K562 (cell line): ENCODE results near the gene ADAM15. TPM values are rescaled to one million over a fixed set of nuclear protein-coding genes. Genes with fewer than 3 reads are reported as not detected.

Experiments used
- CREBBP ChIP-seq: IDR thresholded peaks from one replicate; pipeline ENCODE4 v1.6.1; 2012; ENCODE audit warnings: low read depth, mild to moderate bottlenecking, control low read depth, inconsistent platforms, low read length
- HMGN3 ChIP-seq: IDR thresholded peaks from 2 replicates; pipeline ENCODE4 v1.6.1; 2011; ENCODE audit warnings: borderline replicate concordance, low read depth, mild to moderate bottlenecking, mixed read lengths, low read length; ENCODE audit not compliant: insufficient read length; ENCODE audit errors: extremely low read depth
- MBD2 ChIP-seq: sonication (generic); IDR thresholded peaks from 2 replicates; pipeline ENCODE4 v1.6.1; 2016; ENCODE audit warnings: low read depth, borderline replicate concordance
- MYNN ChIP-seq, 2 experiments: sonication (generic); formaldehyde crosslinking in 1 of 2; IDR thresholded peaks; 2 replicates each; pipeline versions ENCODE4 v1.5.0 to v1.6.1; 2016 to 2020; ENCODE audit warnings: antibody characterized with exemption in 1 of 2, missing genetic modification reagents in 1 of 2
- TRIM28 ChIP-seq: fragments of 450-650 bp; IDR thresholded peaks from 2 replicates; pipeline ENCODE4 v1.6.1; 2017
- ZNF217 ChIP-seq: sonication (generic); formaldehyde crosslinking; IDR thresholded peaks from 2 replicates; pipeline ENCODE4 v1.8.0; 2022; ENCODE audit warnings: mild to moderate bottlenecking, missing genetic modification reagents
- ZNF586 ChIP-seq: fragments of 450-650 bp; formaldehyde crosslinking; conservative IDR thresholded peaks from 2 replicates; pipeline ENCODE4 v1.4.0; 2020; ENCODE audit warnings: mild to moderate bottlenecking, moderate library complexity
- polyA plus RNA-seq, 8 experiments: library from polyadenylated mRNA; depleted of rRNA in 4 of 8; stranded (reverse) in 5 of 8; unstranded in 3 of 8; fragments of >200 nt; fragmentation: Nextera tagmentation in 2 of 8; fragmentation: Illumina TruSeq in 1 of 8; extraction: Ambion mirVana in 2 of 8; extraction: Trizol in 1 of 8; gene quantifications; 2 replicates each; pipeline versions ENCODE4 v1.2.1 to v1.2.3, GENCODE V29; 2011 to 2014; ENCODE audit warnings: inconsistent platforms in 1 of 8, missing spikeins in 1 of 8
- total RNA-seq, 7 experiments: library from RNA; depleted of rRNA in 6 of 7; stranded (reverse); fragments of >200 nt in 6 of 7; fragmentation: Illumina TruSeq in 2 of 7; extraction: Trizol in 2 of 7; gene quantifications; 2 replicates each; pipeline versions ENCODE4 v1.2.1 to v1.2.3, GENCODE V29; 2011 to 2021; ENCODE audit warnings: low replicate concordance in 1 of 7
- TF ChIP-seq, protein P1 (sequence below): fragments of 200-800 bp; sonication (Bioruptor generic); IDR thresholded peaks from 2 replicates; pipeline ENCODE4 v1.6.1; 2017; ENCODE audit warnings: missing genetic modification characterization, missing compliant biosample characterization
- TF ChIP-seq, protein P2 (sequence below): fragments of 450-650 bp; IDR thresholded peaks from 2 replicates; pipeline ENCODE4 v1.6.1; 2016; ENCODE audit warnings: mild to moderate bottlenecking, moderate library complexity
- TF ChIP-seq, protein P3 (sequence below): fragments of 450-650 bp; IDR thresholded peaks from 2 replicates; pipeline ENCODE4 v1.6.1; 2018; ENCODE audit not compliant: partially characterized antibody

ADAM15 gene
- total and polyA plus RNA-seq, 9 of the 15 experiments (the other 6 are each of a cell fraction or from before 2014, with no cell fraction given), result 0.69 to 72.3 (median 32.8) TPM

DNA sequence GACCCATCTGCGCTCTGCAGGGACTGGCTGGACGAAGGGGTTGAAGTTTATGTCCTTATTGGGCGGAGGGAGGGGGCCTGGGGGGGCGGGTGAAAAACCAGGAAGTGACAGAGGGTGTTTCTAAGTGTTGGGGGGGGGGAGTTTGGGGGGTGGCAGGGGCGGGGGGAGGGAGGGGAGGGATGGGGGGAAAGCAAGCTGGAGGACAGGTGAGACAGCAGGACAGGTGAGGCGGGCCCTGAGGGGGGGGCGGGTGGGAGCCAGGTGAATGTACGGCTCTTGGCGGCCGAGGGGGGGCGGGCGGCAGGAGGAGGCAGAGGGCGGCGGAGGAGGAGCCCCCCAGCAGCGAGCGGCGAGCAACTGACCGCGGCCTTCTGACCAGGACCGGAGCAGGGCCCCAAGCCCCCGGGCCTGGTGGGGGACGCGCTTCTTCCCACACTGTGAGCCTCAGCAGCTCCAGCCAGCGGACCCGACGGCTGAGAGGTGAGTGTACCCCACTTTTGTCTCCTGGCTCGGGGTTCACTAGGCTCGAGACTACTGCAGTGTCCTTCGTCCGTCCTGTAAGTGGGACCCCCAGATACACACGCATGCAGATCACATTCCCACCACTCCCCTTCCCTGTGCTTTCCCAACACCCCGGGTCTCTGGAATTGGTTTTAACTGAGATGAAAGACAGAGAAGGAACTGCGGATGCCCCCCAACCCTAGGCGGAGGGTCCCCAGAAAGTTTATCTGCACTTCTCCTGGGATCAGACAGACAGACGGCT lies 48.5 kb upstream of the ADAM15 start, which contains the start of gene ZBTB7B (continued):
- TF ChIP-seq, protein P1, sequence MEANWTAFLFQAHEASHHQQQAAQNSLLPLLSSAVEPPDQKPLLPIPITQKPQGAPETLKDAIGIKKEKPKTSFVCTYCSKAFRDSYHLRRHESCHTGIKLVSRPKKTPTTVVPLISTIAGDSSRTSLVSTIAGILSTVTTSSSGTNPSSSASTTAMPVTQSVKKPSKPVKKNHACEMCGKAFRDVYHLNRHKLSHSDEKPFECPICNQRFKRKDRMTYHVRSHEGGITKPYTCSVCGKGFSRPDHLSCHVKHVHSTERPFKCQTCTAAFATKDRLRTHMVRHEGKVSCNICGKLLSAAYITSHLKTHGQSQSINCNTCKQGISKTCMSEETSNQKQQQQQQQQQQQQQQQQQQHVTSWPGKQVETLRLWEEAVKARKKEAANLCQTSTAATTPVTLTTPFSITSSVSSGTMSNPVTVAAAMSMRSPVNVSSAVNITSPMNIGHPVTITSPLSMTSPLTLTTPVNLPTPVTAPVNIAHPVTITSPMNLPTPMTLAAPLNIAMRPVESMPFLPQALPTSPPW, result peak; percentile 51
- TF ChIP-seq ZNF586 (CRISPR knock-in tag) (no peak), ZNF217 (CRISPR knock-in tag) (no peak), MBD2 (0 out of 2 replicates have a peak, but pooled peaks have one; percentile 17), HMGN3 (peak; percentile 28), TRIM28 (no peak), CREBBP (no peak), MYNN (IDR thresholded peaks at IDR 0.05) (no peak), MYNN (CRISPR knock-in tag; IDR thresholded peaks at IDR 0.05) (0 out of 2 replicates have a peak, but pooled peaks have one; percentile 8)
- TF ChIP-seq, protein P2, sequence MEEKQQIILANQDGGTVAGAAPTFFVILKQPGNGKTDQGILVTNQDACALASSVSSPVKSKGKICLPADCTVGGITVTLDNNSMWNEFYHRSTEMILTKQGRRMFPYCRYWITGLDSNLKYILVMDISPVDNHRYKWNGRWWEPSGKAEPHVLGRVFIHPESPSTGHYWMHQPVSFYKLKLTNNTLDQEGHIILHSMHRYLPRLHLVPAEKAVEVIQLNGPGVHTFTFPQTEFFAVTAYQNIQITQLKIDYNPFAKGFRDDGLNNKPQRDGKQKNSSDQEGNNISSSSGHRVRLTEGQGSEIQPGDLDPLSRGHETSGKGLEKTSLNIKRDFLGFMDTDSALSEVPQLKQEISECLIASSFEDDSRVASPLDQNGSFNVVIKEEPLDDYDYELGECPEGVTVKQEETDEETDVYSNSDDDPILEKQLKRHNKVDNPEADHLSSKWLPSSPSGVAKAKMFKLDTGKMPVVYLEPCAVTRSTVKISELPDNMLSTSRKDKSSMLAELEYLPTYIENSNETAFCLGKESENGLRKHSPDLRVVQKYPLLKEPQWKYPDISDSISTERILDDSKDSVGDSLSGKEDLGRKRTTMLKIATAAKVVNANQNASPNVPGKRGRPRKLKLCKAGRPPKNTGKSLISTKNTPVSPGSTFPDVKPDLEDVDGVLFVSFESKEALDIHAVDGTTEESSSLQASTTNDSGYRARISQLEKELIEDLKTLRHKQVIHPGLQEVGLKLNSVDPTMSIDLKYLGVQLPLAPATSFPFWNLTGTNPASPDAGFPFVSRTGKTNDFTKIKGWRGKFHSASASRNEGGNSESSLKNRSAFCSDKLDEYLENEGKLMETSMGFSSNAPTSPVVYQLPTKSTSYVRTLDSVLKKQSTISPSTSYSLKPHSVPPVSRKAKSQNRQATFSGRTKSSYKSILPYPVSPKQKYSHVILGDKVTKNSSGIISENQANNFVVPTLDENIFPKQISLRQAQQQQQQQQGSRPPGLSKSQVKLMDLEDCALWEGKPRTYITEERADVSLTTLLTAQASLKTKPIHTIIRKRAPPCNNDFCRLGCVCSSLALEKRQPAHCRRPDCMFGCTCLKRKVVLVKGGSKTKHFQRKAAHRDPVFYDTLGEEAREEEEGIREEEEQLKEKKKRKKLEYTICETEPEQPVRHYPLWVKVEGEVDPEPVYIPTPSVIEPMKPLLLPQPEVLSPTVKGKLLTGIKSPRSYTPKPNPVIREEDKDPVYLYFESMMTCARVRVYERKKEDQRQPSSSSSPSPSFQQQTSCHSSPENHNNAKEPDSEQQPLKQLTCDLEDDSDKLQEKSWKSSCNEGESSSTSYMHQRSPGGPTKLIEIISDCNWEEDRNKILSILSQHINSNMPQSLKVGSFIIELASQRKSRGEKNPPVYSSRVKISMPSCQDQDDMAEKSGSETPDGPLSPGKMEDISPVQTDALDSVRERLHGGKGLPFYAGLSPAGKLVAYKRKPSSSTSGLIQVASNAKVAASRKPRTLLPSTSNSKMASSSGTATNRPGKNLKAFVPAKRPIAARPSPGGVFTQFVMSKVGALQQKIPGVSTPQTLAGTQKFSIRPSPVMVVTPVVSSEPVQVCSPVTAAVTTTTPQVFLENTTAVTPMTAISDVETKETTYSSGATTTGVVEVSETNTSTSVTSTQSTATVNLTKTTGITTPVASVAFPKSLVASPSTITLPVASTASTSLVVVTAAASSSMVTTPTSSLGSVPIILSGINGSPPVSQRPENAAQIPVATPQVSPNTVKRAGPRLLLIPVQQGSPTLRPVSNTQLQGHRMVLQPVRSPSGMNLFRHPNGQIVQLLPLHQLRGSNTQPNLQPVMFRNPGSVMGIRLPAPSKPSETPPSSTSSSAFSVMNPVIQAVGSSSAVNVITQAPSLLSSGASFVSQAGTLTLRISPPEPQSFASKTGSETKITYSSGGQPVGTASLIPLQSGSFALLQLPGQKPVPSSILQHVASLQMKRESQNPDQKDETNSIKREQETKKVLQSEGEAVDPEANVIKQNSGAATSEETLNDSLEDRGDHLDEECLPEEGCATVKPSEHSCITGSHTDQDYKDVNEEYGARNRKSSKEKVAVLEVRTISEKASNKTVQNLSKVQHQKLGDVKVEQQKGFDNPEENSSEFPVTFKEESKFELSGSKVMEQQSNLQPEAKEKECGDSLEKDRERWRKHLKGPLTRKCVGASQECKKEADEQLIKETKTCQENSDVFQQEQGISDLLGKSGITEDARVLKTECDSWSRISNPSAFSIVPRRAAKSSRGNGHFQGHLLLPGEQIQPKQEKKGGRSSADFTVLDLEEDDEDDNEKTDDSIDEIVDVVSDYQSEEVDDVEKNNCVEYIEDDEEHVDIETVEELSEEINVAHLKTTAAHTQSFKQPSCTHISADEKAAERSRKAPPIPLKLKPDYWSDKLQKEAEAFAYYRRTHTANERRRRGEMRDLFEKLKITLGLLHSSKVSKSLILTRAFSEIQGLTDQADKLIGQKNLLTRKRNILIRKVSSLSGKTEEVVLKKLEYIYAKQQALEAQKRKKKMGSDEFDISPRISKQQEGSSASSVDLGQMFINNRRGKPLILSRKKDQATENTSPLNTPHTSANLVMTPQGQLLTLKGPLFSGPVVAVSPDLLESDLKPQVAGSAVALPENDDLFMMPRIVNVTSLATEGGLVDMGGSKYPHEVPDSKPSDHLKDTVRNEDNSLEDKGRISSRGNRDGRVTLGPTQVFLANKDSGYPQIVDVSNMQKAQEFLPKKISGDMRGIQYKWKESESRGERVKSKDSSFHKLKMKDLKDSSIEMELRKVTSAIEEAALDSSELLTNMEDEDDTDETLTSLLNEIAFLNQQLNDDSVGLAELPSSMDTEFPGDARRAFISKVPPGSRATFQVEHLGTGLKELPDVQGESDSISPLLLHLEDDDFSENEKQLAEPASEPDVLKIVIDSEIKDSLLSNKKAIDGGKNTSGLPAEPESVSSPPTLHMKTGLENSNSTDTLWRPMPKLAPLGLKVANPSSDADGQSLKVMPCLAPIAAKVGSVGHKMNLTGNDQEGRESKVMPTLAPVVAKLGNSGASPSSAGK, result no peak
- TF ChIP-seq, protein P3, sequence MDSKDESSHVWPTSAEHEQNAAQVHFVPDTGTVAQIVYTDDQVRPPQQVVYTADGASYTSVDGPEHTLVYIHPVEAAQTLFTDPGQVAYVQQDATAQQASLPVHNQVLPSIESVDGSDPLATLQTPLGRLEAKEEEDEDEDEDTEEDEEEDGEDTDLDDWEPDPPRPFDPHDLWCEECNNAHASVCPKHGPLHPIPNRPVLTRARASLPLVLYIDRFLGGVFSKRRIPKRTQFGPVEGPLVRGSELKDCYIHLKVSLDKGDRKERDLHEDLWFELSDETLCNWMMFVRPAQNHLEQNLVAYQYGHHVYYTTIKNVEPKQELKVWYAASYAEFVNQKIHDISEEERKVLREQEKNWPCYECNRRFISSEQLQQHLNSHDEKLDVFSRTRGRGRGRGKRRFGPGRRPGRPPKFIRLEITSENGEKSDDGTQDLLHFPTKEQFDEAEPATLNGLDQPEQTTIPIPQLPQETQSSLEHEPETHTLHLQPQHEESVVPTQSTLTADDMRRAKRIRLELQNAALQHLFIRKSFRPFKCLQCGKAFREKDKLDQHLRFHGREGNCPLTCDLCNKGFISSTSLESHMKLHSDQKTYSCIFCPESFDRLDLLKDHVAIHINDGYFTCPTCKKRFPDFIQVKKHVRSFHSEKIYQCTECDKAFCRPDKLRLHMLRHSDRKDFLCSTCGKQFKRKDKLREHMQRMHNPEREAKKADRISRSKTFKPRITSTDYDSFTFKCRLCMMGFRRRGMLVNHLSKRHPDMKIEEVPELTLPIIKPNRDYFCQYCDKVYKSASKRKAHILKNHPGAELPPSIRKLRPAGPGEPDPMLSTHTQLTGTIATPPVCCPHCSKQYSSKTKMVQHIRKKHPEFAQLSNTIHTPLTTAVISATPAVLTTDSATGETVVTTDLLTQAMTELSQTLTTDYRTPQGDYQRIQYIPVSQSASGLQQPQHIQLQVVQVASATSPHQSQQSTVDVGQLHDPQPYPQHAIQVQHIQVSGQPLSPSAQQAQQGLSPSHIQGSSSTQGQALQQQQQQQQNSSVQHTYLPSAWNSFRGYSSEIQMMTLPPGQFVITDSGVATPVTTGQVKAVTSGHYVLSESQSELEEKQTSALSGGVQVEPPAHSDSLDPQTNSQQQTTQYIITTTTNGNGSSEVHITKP, result no peak
